WTC11 (cell line): ENCODE measurements around the gene CLBA1. TPM values are rescaled to one million over a fixed set of nuclear protein-coding genes. Genes with fewer than 3 reads are reported as not detected.

Experiments used
- ATAC-seq: fragments of 200-7000 bp; cut with Tn5 transposase; 2 replicates; pipeline ENCODE4 v1.10.0; 2021; ENCODE audit warnings: mild to moderate bottlenecking, moderate library complexity
- CTCF ChIA-PET: fragments of 300-600 bp; sonication (Branson Sonifier 250); formaldehyde crosslinking; loops from one replicate; lab custom pipeline; 2021; ENCODE audit warnings: antibody characterized with exemption; lab: Charles Lee
- POLR2A ChIA-PET: fragments of 350-600 bp; sonication (Branson Sonifier 250); formaldehyde crosslinking; loops from one replicate; lab custom pipeline; 2021; ENCODE audit warnings: antibody characterized with exemption; lab: Charles Lee
- DNase-seq: peaks from one replicate; pipeline ENCODE4 v3.0.0; 2021; ENCODE audit warnings: low spot score
- H3K27ac Mint-ChIP-seq: 2 replicates; pipeline ENCODE4 v1.8.0; 2021; ENCODE audit warnings: mixed read lengths
- H3K27me3 Mint-ChIP-seq: 2 replicates; pipeline ENCODE4 v1.8.0; 2021; ENCODE audit warnings: low read depth, mild to moderate bottlenecking, moderate library complexity, mixed read lengths
- H3K36me3 Mint-ChIP-seq: 2 replicates; pipeline ENCODE4 v1.8.0; 2021; ENCODE audit warnings: mixed read lengths
- H3K4me1 Mint-ChIP-seq: 2 replicates; pipeline ENCODE4 v1.8.0; 2022; ENCODE audit warnings: mixed read lengths
- H3K4me3 Mint-ChIP-seq: 2 replicates; pipeline ENCODE4 v1.8.0; 2021; ENCODE audit warnings: mild to moderate bottlenecking, moderate library complexity, mixed read lengths
- H3K9me3 Mint-ChIP-seq: 2 replicates; pipeline ENCODE4 v1.8.0; 2021; ENCODE audit warnings: mixed read lengths
- AFF4 ChIP-seq: sonication (generic); formaldehyde crosslinking; IDR thresholded peaks from 2 replicates; pipeline ENCODE4 v1.8.1; 2023; ENCODE audit warnings: mild to moderate bottlenecking, missing genetic modification reagents, borderline replicate concordance
- ATF2 ChIP-seq: sonication (generic); formaldehyde crosslinking; IDR thresholded peaks from 2 replicates; pipeline ENCODE4 v1.8.1; 2022; ENCODE audit warnings: low read depth, missing genetic modification reagents, borderline replicate concordance
- CBFB ChIP-seq: sonication (generic); formaldehyde crosslinking; IDR thresholded peaks from 2 replicates; pipeline ENCODE4 v1.8.1; 2022; ENCODE audit warnings: mild to moderate bottlenecking, low read depth, missing genetic modification reagents
- ERG ChIP-seq: fragments of 250-450 bp; sonication (Bioruptor Pico); IDR thresholded peaks from 2 replicates; pipeline ENCODE4 v1.8.0; 2021; ENCODE audit warnings: mild to moderate bottlenecking
- ESRRA ChIP-seq: sonication (generic); formaldehyde crosslinking; IDR thresholded peaks from 2 replicates; pipeline ENCODE4 v1.8.1; 2022; ENCODE audit warnings: mild to moderate bottlenecking, missing genetic modification reagents, borderline replicate concordance
- FOXJ3 ChIP-seq: sonication (generic); formaldehyde crosslinking; IDR thresholded peaks from 2 replicates; pipeline ENCODE4 v1.9.0; 2021; ENCODE audit warnings: missing genetic modification reagents, mild to moderate bottlenecking, borderline replicate concordance
- FOXP1 ChIP-seq: sonication (generic); formaldehyde crosslinking; IDR thresholded peaks from 2 replicates; pipeline ENCODE4 v1.8.0; 2022; ENCODE audit warnings: missing genetic modification reagents, mild to moderate bottlenecking, moderate library complexity, borderline replicate concordance
- GRHL2 ChIP-seq: fragments of 250-450 bp; sonication (Bioruptor Pico); IDR thresholded peaks from 2 replicates; pipeline ENCODE4 v1.8.0; 2022; ENCODE audit warnings: mild to moderate bottlenecking, moderate library complexity; ENCODE audit not compliant: insufficient replicate concordance, severe bottlenecking
- HMGA2 ChIP-seq: fragments of 250-450 bp; sonication (Bioruptor Pico); IDR thresholded peaks from 2 replicates; pipeline ENCODE4 v1.4.0; 2021; ENCODE audit warnings: mild to moderate bottlenecking, moderate library complexity
- IRF2 ChIP-seq: sonication (generic); formaldehyde crosslinking; IDR thresholded peaks from 2 replicates; pipeline ENCODE4 v1.8.0; 2022; ENCODE audit warnings: low read depth, missing genetic modification reagents, borderline replicate concordance
- KAT7 ChIP-seq: sonication (generic); formaldehyde crosslinking; IDR thresholded peaks from 2 replicates; pipeline ENCODE4 v1.8.1; 2023; ENCODE audit warnings: missing genetic modification reagents, mild to moderate bottlenecking, borderline replicate concordance
- NFYB ChIP-seq: sonication (generic); formaldehyde crosslinking; conservative IDR thresholded peaks from 2 replicates; pipeline ENCODE4 v1.8.0; 2022; ENCODE audit warnings: low read depth, missing genetic modification reagents
- NR2C2 ChIP-seq: sonication (generic); formaldehyde crosslinking; IDR thresholded peaks from 2 replicates; pipeline ENCODE4 v1.8.0; 2022; ENCODE audit warnings: mild to moderate bottlenecking, missing genetic modification reagents
- SOX15 ChIP-seq: fragments of 250-450 bp; sonication (Bioruptor Pico); IDR thresholded peaks from 2 replicates; pipeline ENCODE4 v1.9.0; 2021; ENCODE audit warnings: mild to moderate bottlenecking
- TCF7 ChIP-seq: sonication (generic); formaldehyde crosslinking; IDR thresholded peaks from 2 replicates; pipeline ENCODE4 v1.8.0; 2022; ENCODE audit warnings: mild to moderate bottlenecking, low read depth, missing genetic modification reagents, moderate library complexity
- USF2 ChIP-seq: sonication (generic); formaldehyde crosslinking; IDR thresholded peaks from 2 replicates; pipeline ENCODE4 v1.8.1; 2023; ENCODE audit warnings: mild to moderate bottlenecking, missing genetic modification reagents, moderate library complexity
- ZBTB21 ChIP-seq: sonication (generic); formaldehyde crosslinking; IDR thresholded peaks from 2 replicates; pipeline ENCODE4 v1.8.1; 2023; ENCODE audit warnings: mild to moderate bottlenecking, missing genetic modification reagents, borderline replicate concordance
- ZMAT4 ChIP-seq: fragments of 250-450 bp; sonication (Bioruptor Pico); IDR thresholded peaks from 2 replicates; pipeline ENCODE4 v1.9.0; 2021; ENCODE audit warnings: mild to moderate bottlenecking
- ZNF416 ChIP-seq: fragments of 250-450 bp; sonication (Bioruptor Pico); IDR thresholded peaks from 2 replicates; pipeline ENCODE4 v1.9.0; 2021; ENCODE audit warnings: mild to moderate bottlenecking, inconsistent platforms
- total RNA-seq: library from RNA; stranded (reverse); gene quantifications from 3 replicates; pipeline ENCODE4 v1.2.3, GENCODE V29; 2021

CLBA1 gene
- total RNA-seq, 1 experiment from 2014 or later: 3.8 TPM

DNA sequence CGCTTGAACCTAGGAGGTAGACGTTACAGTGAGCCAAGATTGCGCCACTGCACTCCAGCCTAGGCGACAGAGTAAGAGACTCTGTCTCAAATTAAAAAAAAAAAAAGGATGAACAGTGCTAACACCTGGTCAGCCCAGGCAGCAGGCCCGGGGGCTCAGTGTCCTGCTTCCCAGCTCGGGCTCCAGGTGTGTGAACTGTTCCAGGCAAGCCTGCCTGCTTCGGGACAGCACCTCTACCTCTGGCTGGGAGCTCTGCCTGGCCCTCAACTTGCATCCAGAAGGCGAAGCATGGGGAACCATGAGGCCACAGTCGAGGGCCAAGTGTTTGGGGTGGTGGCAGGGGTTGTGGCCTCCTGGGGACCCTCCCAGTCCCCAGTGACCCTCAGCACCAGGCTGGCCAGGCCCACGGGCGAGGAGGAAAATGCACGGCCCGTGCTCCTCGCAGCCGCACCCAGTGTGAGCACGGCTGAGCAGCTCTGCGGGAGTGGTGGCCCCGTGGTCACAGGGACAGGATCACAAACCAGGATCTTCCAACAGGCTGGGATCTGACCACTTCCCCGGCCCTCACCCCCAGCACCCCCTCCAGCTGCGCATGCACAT lies 19.8 kb downstream of the CLBA1 start:
- Mint-ChIP-seq H3K27ac (0 out of 2 replicates have a peak overlapping the region, but pooled peaks have one; percentile 19), H3K4me1 (no peaks in the 10 kb centered on the region), H3K9me3 (no peaks in the 10 kb centered on the region), H3K27me3 (no peaks in the 10 kb centered on the region), H3K4me3 (no peak overlapping the region), H3K36me3 (peaks cover 10% of the 10 kb centered on the region)
- DNase-seq (no peak), ATAC-seq (peak; percentile 13; the same call in 1 of the 2 replicates)
- CTCF ChIA-PET: interaction anchor here (0.8 to 1.0 kb wide), 3 partner anchors 30 to 179 kb away, joined by 3 to 4 read pairs (median 4); no protein-coding TSS in a partner anchor
- TF ChIP-seq KAT7 (CRISPR knock-in tag) (no peak), GRHL2 (CRISPR knock-in tag) (no peak), ATF2 (CRISPR knock-in tag) (no peak), ZMAT4 (CRISPR knock-in tag) (no peak), AFF4 (CRISPR knock-in tag) (no peak), FOXJ3 (no peak), IRF2 (CRISPR knock-in tag) (no peak), CBFB (CRISPR knock-in tag) (no peak)
- POLR2A ChIA-PET: interaction anchor here (0.6 kb wide), 1 partner anchor 734 kb away, joined by 3 read pairs; no protein-coding TSS in a partner anchor

DNA sequence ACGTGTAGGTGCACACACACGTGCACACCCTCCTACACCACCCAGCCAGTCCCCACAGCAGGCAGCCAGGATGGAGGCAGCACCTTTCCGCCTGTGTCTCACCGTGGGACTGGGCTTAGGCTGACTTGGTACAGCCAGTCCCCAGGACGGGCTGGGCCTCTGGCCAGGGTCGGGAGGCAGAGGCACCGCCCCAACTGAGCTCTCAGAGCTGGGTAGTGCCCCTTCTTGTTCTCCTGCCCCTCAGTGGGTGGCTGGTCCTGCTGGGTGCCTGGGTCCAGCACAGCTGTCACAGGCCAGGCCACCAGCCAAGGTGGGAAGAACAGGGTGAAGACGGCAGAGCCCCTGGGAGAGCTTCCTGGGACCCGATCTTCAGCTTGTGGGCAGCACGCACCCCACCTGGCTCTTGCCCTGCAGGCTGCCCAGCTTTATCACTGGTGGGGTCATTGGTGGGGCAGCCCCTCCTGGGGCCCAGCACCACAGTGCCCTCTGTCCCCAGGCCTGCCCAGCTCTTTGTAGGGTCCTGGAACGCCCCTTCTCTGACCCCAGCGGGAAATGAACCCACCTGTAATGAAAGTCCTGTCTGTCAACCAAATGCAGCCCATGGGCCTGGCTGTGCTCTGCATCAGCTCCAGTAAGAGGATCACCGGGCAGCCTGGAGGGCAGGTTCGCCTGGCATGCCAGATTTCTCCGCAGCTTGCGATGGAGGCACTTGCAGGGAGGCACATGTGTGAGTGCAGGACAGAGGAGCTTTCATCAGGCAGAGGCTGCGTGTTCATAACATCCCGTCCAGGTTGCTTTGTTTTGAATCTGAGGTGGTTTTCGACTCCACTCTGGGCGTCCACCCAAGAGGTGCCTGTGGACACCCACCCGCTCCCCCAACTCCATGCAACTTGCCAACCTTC lies 20.6 kb downstream of the CLBA1 start:
- no peak for TF ChIP-seq GRHL2 (CRISPR knock-in tag)
- no peak for TF ChIP-seq USF2 (CRISPR knock-in tag)
- no peak for TF ChIP-seq ERG
- TF ChIP-seq FOXP1 (CRISPR knock-in tag): no peak
- no peak for TF ChIP-seq NR2C2 (CRISPR knock-in tag)
- TF ChIP-seq SOX15 (CRISPR knock-in tag): no peak
- TF ChIP-seq HMGA2 (CRISPR knock-in tag): no peak
- no peak for TF ChIP-seq ZBTB21
- no peak for TF ChIP-seq ZNF416
- TF ChIP-seq NFYB: no peak
- no peak for TF ChIP-seq TCF7 (CRISPR knock-in tag)
- TF ChIP-seq ESRRA (CRISPR knock-in tag): no peak
- TF ChIP-seq, all 79 proteins: peak for 0
- ATAC-seq (no peak; the same call in 1 of the 2 replicates), DNase-seq (no peak)
- H3K27ac Mint-ChIP-seq: peak overlapping the region; percentile 85
- no peaks in the 10 kb centered on the region for H3K9me3 Mint-ChIP-seq
- ChIA-PET CTCF (interaction anchor here (0.8 to 1.3 kb wide), 3 partner anchors 31 to 180 kb away, joined by 3 to 5 read pairs (median 4); no protein-coding TSS in a partner anchor), POLR2A (no interaction called here)
- no peak overlapping the region for H3K4me3 Mint-ChIP-seq
- no peaks in the 10 kb centered on the region for H3K27me3 Mint-ChIP-seq
- no peaks in the 10 kb centered on the region for H3K4me1 Mint-ChIP-seq
- H3K36me3 Mint-ChIP-seq: peaks cover 14% of the 10 kb centered on the region
